ENCODE results near the gene P2RY14.

DNA sequence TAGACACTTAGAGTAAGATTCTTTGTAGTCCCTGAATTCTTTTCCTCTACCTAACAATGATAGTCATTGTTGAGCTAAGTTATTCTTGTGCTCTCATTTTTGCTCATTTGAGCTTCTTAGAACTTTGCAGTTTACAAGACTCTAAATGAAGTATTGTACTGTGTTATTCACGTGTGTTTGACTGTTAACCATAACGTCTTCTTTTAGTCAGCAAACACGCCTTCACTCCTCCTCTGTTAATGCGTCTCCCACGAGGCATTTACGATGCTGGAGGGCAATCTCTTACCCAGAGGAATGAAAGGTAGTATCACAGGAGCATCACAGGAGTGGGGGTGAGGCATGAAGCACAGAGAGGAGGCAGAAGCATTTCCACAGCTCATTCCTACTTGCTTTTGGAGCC is 14.8 kb upstream of the P2RY14 start:
- TF ChIP-seq EZH2 (IDR thresholded peaks at IDR 0.05; ENCODE audit: borderline replicate concordance, low read depth, low read length, severe bottlenecking) = no peak
- TF ChIP-seq, protein P1, sequence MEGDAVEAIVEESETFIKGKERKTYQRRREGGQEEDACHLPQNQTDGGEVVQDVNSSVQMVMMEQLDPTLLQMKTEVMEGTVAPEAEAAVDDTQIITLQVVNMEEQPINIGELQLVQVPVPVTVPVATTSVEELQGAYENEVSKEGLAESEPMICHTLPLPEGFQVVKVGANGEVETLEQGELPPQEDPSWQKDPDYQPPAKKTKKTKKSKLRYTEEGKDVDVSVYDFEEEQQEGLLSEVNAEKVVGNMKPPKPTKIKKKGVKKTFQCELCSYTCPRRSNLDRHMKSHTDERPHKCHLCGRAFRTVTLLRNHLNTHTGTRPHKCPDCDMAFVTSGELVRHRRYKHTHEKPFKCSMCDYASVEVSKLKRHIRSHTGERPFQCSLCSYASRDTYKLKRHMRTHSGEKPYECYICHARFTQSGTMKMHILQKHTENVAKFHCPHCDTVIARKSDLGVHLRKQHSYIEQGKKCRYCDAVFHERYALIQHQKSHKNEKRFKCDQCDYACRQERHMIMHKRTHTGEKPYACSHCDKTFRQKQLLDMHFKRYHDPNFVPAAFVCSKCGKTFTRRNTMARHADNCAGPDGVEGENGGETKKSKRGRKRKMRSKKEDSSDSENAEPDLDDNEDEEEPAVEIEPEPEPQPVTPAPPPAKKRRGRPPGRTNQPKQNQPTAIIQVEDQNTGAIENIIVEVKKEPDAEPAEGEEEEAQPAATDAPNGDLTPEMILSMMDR (IDR thresholded peaks at IDR 0.05; ENCODE audit: borderline replicate concordance, extremely low read depth, low read length, poor library complexity, severe bottlenecking) = no peak

Data from DND-41 (cell line).